Measurements from ENCODE around the gene SCAND1.
"Not testable (repeated sequence)": the region's sequence is repeated elsewhere in the genome, so short reads cannot be mapped to it uniquely, and the experiment has no call there.

DNA sequence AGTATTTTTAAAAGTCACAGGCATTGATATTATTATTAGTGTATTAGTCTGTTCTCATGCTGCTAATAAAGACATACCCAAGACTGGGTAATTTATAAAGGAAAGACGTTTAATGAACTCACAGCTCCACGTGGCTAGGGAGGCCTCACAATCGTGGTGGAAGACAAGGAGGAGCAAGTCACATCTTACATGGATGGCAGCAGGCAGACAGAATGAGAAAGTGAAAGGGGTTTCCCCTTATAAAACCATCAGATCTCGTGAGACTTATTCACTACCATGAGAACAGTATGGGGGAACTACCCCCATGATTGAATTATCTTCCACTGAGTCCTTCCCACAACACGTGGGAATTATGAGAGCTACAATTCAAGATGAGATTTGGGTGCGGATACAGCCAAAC is 5.0 kb upstream of the SCAND1 start:
- not testable (repeated sequence) for TF ChIP-seq POLR2A (IDR thresholded peaks at IDR 0.05); CTCF (IDR thresholded peaks at IDR 0.05 in 4 of 5, conservative IDR thresholded peaks at IDR 0.05 in 1 of 5)
